DND-41 (cell line): ENCODE results near the gene RPRD2.

ENCODE experiments used
- CTCF ChIP-seq: IDR thresholded peaks from 2 replicates; pipeline ENCODE4 v1.5.1; 2012; ENCODE audit warnings: borderline replicate concordance, low read length, moderate library complexity, mild to moderate bottlenecking; ENCODE audit not compliant: poor library complexity, severe bottlenecking; ENCODE audit errors: extremely low read depth
- EZH2 ChIP-seq: IDR thresholded peaks from 3 replicates; pipeline ENCODE4 v1.6.1; 2012; ENCODE audit warnings: borderline replicate concordance, low read depth, mild to moderate bottlenecking, moderate library complexity, low read length, inconsistent platforms; ENCODE audit not compliant: severe bottlenecking

- TF ChIP-seq CTCF (no peak), EZH2 (no peak)
Measured at GRCh38 chr1:150505431-150505830, 141.5 kb downstream of the RPRD2 start.
